AG08396 (cell line): ENCODE data around the gene PURA.
"Not testable (repeated sequence)": the region's sequence is repeated elsewhere in the genome, so short reads cannot be mapped to it uniquely, and the experiment has no call there.

ENCODE experiments used
- DNase-seq: peaks from one replicate; pipeline ENCODE4 v3.0.0; 2012; ENCODE audit warnings: low spot score, mixed read lengths

The PURA gene

GRCh38 chr5:140135127-140135526 lies 21.2 kb downstream of the PURA start:
- DNase-seq, result no peak

GRCh38 chr5:140136624-140137023 lies 22.7 kb downstream of the PURA start:
- DNase-seq, result no peak

- DNase-seq, result no peak
Measured at GRCh38 chr5:140140435-140140834, 26.5 kb downstream of the PURA start.

GRCh38 chr5:140141241-140141640 lies 27.3 kb downstream of the PURA start:
- DNase-seq, result peak; percentile 44

GRCh38 chr5:140142246-140142645 lies 28.3 kb downstream of the PURA start:
- no peak for DNase-seq

GRCh38 chr5:140142856-140143255 lies 28.9 kb downstream of the PURA start:
- no peak for DNase-seq

GRCh38 chr5:140143521-140144258 lies 29.8 kb downstream of the PURA start:
- DNase-seq, result no peak

- DNase-seq, result no peak
Measured at GRCh38 chr5:140145256-140145655, 31.3 kb downstream of the PURA start.

GRCh38 chr5:140145818-140146522 lies 32.1 kb downstream of the PURA start:
- peak; percentile 91 for DNase-seq

GRCh38 chr5:140146523-140146842 lies 32.6 kb downstream of the PURA start:
- DNase-seq, result no peak

GRCh38 chr5:140147460-140147859 lies 33.6 kb downstream of the PURA start:
- no peak for DNase-seq

- DNase-seq, result peak; percentile 65
Measured at GRCh38 chr5:140148508-140148907, 34.6 kb downstream of the PURA start.

GRCh38 chr5:140150201-140150600 lies 36.3 kb downstream of the PURA start:
- DNase-seq, result no peak

- DNase-seq, result no peak
Measured at GRCh38 chr5:140151144-140152021, 37.5 kb downstream of the PURA start.

- DNase-seq, result no peak
Measured at GRCh38 chr5:140152022-140152999, 38.4 kb downstream of the PURA start.

GRCh38 chr5:140153255-140153654 lies 39.3 kb downstream of the PURA start:
- DNase-seq, result no peak

- DNase-seq, result no peak
Measured at GRCh38 chr5:140153905-140154304, 40.0 kb downstream of the PURA start.

GRCh38 chr5:140154710-140155381 lies 40.9 kb downstream of the PURA start:
- DNase-seq, result not testable (repeated sequence)

GRCh38 chr5:140157032-140157781 lies 43.3 kb downstream of the PURA start:
- peak; percentile 91 for DNase-seq
